ENCODE results near the gene CREB5. TPM values are rescaled to one million over a fixed set of nuclear protein-coding genes. Genes with fewer than 3 reads are reported as not detected.

The CREB5 gene
- total RNA-seq, 1 experiment from 2014 or later: 0.49 TPM

DNA sequence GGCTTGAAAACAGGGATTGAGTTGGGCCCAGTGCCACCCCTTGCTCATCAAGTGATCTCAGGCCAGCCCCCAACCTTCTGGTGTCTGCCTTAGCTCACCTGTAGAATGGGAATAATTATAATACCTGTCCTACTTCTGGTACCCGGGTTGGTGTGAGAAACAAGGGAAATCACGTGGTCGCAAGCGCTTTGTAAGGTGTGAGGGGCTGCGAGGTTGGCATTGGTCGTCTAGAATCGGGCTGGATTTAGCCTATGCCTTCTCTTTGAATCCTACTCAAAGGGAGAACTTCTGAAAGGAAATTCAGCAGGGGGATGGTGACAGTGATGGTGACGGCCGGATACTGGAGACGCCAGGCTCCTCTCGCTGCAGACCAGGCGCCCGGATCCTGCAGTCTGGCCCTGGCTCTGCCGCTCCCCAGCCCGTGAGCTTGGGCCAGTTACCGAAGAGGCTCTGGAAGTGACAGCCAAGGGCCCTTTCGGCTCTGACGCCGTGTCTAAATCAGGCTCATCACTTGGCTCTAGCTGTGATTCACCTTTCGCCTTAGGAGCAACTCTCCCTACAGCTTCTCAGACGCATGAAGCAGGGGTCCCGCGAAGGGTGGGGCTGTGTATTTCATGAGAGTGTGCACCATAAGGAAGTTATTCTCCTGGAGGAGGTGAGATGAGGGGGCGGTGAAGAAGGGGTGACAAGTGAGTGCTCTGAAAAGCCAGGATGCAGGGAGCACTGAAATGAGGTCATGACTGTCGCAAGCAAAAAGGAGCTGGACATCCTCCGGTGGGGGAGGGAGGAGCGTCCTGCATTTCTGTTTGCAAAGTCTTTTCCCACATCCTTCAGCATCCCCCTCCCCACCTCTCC, 4.0 kb upstream of the CREB5 start:
- DNase-seq (ENCODE audit: low read depth, low spot score) (no peak), ATAC-seq (no peak)
- Histone ChIP-seq H3K9ac (ENCODE audit: low read length) (no peak overlapping the region; the same call in 1 of the 2 replicates), H3K9me3 (ENCODE audit: control insufficient read depth in 1 of 2, insufficient read depth in 1 of 2, low read depth in 1 of 2, low read length in 2 of 2) (no peaks in the 10 kb centered on the region), H3K27me3 (ENCODE audit: insufficient read depth, low read length) (peaks cover 24% of the 10 kb centered on the region), H3K79me2 (ENCODE audit: insufficient read depth, low read length) (no peaks in the 10 kb centered on the region), H3K4me3 (replicated peaks in 1 of 2; ENCODE audit: low read depth in 1 of 2, low read length in 2 of 2) (no peak overlapping the region), H3K27ac (ENCODE audit: low read depth, low read length) (no peak overlapping the region), H4K20me1 (ENCODE audit: insufficient read depth) (no peaks in the 10 kb centered on the region), H3K4me2 (ENCODE audit: low read length) (peak overlapping the region; percentile 68), H3K36me3 (ENCODE audit: control insufficient read depth in 1 of 2, insufficient read depth in 2 of 2, low read length in 2 of 2) (no peaks in the 10 kb centered on the region), H3K9me2 (ENCODE audit: insufficient read depth) (no peaks in the 10 kb centered on the region), H3K4me1 (ENCODE audit: control insufficient read depth in 1 of 2, insufficient read depth in 2 of 2, low read length in 2 of 2) (peaks cover 5 to 11% of the 10 kb centered on the region in 2 experiments; a peak in 3 of 4 replicates), H2AFZ (ENCODE audit: low read depth, low read length, poor library complexity, severe bottlenecking) (no peak overlapping the region)
- intact Hi-C loops (cut with micrococcal nuclease): no loop called here
- no TSS peak for BruUV-seq (replicated peaks)
- ChIA-PET RAD21 (ENCODE audit: low non-redundant PET in 1 of 2, low total read pairs in 2 of 2, uncharacterized antibody in 2 of 2, unreplicated experiment in 2 of 2) (no interaction called here), CTCF (no interaction called here), POLR2A (interaction anchor here (0.7 kb wide), 1 partner anchor 1809 kb away, joined by 3 read pairs; no protein-coding TSS in a partner anchor)
- TF ChIP-seq, protein P1, sequence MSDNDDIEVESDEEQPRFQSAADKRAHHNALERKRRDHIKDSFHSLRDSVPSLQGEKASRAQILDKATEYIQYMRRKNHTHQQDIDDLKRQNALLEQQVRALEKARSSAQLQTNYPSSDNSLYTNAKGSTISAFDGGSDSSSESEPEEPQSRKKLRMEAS (IDR thresholded peaks at IDR 0.05): no peak
- TF ChIP-seq CBX3 (IDR thresholded peaks at IDR 0.05; ENCODE audit: low read depth) (no peak), ZNF274 (IDR thresholded peaks at IDR 0.05; ENCODE audit: low read depth, low read length) (no peak), EZH2phosphoT487 (IDR thresholded peaks at IDR 0.05; ENCODE audit: borderline replicate concordance) (no peak), RAD21 (IDR thresholded peaks at IDR 0.05; ENCODE audit: low read depth) (no peak), TCF7L2 (IDR thresholded peaks at IDR 0.05; ENCODE audit: borderline replicate concordance, extremely low read depth, insufficient read depth, insufficient read length) (no peak), POLR2AphosphoS5 (IDR thresholded peaks at IDR 0.05; ENCODE audit: low read depth, low read length) (no peak)
- TF ChIP-seq, protein P2, sequence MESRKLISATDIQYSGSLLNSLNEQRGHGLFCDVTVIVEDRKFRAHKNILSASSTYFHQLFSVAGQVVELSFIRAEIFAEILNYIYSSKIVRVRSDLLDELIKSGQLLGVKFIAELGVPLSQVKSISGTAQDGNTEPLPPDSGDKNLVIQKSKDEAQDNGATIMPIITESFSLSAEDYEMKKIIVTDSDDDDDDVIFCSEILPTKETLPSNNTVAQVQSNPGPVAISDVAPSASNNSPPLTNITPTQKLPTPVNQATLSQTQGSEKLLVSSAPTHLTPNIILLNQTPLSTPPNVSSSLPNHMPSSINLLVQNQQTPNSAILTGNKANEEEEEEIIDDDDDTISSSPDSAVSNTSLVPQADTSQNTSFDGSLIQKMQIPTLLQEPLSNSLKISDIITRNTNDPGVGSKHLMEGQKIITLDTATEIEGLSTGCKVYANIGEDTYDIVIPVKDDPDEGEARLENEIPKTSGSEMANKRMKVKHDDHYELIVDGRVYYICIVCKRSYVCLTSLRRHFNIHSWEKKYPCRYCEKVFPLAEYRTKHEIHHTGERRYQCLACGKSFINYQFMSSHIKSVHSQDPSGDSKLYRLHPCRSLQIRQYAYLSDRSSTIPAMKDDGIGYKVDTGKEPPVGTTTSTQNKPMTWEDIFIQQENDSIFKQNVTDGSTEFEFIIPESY (IDR thresholded peaks at IDR 0.05; ENCODE audit: extremely low read depth, insufficient replicate concordance, low read length): no peak
- TF ChIP-seq, protein P3, sequence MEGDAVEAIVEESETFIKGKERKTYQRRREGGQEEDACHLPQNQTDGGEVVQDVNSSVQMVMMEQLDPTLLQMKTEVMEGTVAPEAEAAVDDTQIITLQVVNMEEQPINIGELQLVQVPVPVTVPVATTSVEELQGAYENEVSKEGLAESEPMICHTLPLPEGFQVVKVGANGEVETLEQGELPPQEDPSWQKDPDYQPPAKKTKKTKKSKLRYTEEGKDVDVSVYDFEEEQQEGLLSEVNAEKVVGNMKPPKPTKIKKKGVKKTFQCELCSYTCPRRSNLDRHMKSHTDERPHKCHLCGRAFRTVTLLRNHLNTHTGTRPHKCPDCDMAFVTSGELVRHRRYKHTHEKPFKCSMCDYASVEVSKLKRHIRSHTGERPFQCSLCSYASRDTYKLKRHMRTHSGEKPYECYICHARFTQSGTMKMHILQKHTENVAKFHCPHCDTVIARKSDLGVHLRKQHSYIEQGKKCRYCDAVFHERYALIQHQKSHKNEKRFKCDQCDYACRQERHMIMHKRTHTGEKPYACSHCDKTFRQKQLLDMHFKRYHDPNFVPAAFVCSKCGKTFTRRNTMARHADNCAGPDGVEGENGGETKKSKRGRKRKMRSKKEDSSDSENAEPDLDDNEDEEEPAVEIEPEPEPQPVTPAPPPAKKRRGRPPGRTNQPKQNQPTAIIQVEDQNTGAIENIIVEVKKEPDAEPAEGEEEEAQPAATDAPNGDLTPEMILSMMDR (IDR thresholded peaks at IDR 0.05 in 2 of 3, conservative IDR thresholded peaks at IDR 0.05 in 1 of 3; ENCODE audit: borderline replicate concordance in 1 of 3, insufficient read depth in 1 of 3, low read depth in 2 of 3, low read length in 2 of 3): no peak
- TF ChIP-seq, protein P4, sequence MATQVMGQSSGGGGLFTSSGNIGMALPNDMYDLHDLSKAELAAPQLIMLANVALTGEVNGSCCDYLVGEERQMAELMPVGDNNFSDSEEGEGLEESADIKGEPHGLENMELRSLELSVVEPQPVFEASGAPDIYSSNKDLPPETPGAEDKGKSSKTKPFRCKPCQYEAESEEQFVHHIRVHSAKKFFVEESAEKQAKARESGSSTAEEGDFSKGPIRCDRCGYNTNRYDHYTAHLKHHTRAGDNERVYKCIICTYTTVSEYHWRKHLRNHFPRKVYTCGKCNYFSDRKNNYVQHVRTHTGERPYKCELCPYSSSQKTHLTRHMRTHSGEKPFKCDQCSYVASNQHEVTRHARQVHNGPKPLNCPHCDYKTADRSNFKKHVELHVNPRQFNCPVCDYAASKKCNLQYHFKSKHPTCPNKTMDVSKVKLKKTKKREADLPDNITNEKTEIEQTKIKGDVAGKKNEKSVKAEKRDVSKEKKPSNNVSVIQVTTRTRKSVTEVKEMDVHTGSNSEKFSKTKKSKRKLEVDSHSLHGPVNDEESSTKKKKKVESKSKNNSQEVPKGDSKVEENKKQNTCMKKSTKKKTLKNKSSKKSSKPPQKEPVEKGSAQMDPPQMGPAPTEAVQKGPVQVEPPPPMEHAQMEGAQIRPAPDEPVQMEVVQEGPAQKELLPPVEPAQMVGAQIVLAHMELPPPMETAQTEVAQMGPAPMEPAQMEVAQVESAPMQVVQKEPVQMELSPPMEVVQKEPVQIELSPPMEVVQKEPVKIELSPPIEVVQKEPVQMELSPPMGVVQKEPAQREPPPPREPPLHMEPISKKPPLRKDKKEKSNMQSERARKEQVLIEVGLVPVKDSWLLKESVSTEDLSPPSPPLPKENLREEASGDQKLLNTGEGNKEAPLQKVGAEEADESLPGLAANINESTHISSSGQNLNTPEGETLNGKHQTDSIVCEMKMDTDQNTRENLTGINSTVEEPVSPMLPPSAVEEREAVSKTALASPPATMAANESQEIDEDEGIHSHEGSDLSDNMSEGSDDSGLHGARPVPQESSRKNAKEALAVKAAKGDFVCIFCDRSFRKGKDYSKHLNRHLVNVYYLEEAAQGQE (IDR thresholded peaks at IDR 0.05; ENCODE audit: low read depth): no peak
